Ascending aorta (tissue), 2 donors: ENCODE data around the gene APBA3. TPM values are rescaled to one million over a fixed set of nuclear protein-coding genes. Genes with fewer than 3 reads are reported as not detected.

ENCODE experiments used
- DNase-seq, 2 donors: peaks; one replicate each; pipeline ENCODE4 v3.0.0-alpha.2; 2019; ENCODE audit warnings: low spot score in 2 of 2
- H3K27ac ChIP-seq, 2 donors: fragments of 200-600 bp; sonication (generic); one replicate each; pipeline ENCODE4 v1.5.1; 2016 to 2017; ENCODE audit warnings: mild to moderate bottlenecking in 1 of 2
- H3K27me3 ChIP-seq: fragments of 200-600 bp; sonication (generic); one replicate; pipeline ENCODE4 v1.5.1; 2017
- H3K36me3 ChIP-seq, 2 donors: fragments of 200-600 bp; sonication (generic); one replicate each; pipeline ENCODE4 v1.5.1; 2016
- H3K4me1 ChIP-seq, 2 donors: fragments of 200-600 bp; sonication (generic); one replicate each; pipeline ENCODE4 v1.5.1; 2016 to 2017; ENCODE audit warnings: mild to moderate bottlenecking in 1 of 2
- H3K4me3 ChIP-seq, 2 donors: fragments of 200-600 bp; sonication (generic); one replicate each; pipeline ENCODE4 v1.5.1; 2016 to 2017; ENCODE audit warnings: mild to moderate bottlenecking in 1 of 2
- H3K9me3 ChIP-seq, 2 donors: fragments of 200-600 bp; sonication (generic); one replicate each; pipeline ENCODE4 v1.5.1; 2016
- intact Hi-C: fragments of 100-400 bp; cut with DNase I; formaldehyde crosslinking; loops from one replicate; pipeline ENCODE4 v1.15.1; 2023
- total RNA-seq: library from RNA; depleted of rRNA; stranded (reverse); fragments of >200 nt; gene quantifications from one replicate; pipeline ENCODE4 v1.1.0, GENCODE V29; 2016
- TF ChIP-seq, protein P1 (sequence below), 3 experiments: fragments of 200-600 bp in 2 of 3; fragments of 450-650 bp in 1 of 3; sonication (generic) in 2 of 3; IDR thresholded peaks; one replicate each; pipeline ENCODE4 v1.5.1; 2016 to 2019; ENCODE audit warnings: antibody characterized with exemption in 3 of 3, mild to moderate bottlenecking in 1 of 3, moderate library complexity in 1 of 3

APBA3 gene
- total RNA-seq, 1 donor from 2014 or later, result 58.9 TPM

DNA sequence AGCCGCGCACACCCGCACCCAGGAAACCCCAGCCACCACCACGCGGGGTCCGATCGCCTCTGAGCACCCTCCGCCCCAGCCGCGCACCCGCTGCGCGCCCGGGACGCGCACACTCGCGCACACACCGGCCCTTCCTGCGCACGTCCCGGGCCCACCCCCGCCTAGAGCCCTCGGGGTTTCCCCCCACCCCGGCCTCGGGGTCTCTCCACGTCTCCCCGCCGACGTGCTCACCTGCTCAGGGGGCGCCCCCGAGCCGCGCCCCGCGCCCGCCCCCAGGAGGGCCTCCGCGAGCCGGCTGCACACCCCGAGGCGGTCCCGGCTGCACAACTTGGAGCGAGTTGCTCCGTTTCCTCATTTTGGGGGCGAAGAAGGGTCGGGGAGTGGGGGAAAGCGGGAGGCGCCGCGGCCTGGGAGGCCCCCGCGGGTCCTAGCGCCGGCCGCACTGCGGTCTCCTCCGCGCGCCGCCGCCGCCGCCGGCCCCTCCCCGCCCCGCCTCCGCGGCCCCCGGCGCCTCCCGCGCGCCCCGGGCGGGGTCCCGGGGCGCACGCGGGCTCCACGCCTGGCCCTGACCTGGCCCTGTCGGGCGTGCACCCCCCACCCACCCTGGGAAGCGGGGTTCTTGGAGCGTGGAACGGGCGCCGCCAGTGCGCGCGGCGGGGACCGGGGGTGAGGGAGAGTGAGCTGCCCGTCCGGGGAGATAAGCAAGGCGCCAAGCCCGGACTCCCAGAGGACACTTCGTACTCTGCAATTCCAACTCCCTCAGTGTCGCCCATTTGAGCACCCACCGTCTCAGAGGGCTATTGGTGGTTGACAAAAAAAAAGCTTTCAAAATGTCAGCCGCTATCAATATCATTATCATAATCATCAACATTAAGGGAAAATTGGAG, 24.7 kb upstream of the APBA3 start, which contains the start of gene MATK:
MATK (minus strand) TSS at position 444 of the 887 bp plus-strand sequence. CDS start 1,246 bp downstream, outside the sequence.
- Histone ChIP-seq H3K9me3 (peaks cover 12 to 17% of the 10 kb centered on the region in 2 donors), H3K4me1 (no peaks in the 10 kb centered on the region), H3K36me3 (no peaks in the 10 kb centered on the region), H3K27ac (no peak within 1 kb of the TSS), H3K27me3 (no peaks in the 10 kb centered on the region), H3K4me3 (peak within 1 kb of the TSS in 1 of 2 donors; percentile 50)
- DNase-seq, result no peak
- TF ChIP-seq, protein P1, sequence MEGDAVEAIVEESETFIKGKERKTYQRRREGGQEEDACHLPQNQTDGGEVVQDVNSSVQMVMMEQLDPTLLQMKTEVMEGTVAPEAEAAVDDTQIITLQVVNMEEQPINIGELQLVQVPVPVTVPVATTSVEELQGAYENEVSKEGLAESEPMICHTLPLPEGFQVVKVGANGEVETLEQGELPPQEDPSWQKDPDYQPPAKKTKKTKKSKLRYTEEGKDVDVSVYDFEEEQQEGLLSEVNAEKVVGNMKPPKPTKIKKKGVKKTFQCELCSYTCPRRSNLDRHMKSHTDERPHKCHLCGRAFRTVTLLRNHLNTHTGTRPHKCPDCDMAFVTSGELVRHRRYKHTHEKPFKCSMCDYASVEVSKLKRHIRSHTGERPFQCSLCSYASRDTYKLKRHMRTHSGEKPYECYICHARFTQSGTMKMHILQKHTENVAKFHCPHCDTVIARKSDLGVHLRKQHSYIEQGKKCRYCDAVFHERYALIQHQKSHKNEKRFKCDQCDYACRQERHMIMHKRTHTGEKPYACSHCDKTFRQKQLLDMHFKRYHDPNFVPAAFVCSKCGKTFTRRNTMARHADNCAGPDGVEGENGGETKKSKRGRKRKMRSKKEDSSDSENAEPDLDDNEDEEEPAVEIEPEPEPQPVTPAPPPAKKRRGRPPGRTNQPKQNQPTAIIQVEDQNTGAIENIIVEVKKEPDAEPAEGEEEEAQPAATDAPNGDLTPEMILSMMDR (IDR thresholded peaks at IDR 0.05), result no peak
- intact Hi-C loops, result no loop called here

- intact Hi-C loops, result no loop called here
- Histone ChIP-seq H3K27me3 (no peaks in the 10 kb centered on the region), H3K4me1 (no peaks in the 10 kb centered on the region), H3K4me3 (peak overlapping the region in 1 of 2 donors; percentile 50), H3K9me3 (peaks cover 17 to 22% of the 10 kb centered on the region in 2 donors), H3K27ac (no peak overlapping the region), H3K36me3 (no peaks in the 10 kb centered on the region)
- TF ChIP-seq, protein P1 (IDR thresholded peaks at IDR 0.05), result no peak
- no peak for DNase-seq
Measured at GRCh38 chr19:3785451-3785937, 24.0 kb upstream of the APBA3 start.

DNA sequence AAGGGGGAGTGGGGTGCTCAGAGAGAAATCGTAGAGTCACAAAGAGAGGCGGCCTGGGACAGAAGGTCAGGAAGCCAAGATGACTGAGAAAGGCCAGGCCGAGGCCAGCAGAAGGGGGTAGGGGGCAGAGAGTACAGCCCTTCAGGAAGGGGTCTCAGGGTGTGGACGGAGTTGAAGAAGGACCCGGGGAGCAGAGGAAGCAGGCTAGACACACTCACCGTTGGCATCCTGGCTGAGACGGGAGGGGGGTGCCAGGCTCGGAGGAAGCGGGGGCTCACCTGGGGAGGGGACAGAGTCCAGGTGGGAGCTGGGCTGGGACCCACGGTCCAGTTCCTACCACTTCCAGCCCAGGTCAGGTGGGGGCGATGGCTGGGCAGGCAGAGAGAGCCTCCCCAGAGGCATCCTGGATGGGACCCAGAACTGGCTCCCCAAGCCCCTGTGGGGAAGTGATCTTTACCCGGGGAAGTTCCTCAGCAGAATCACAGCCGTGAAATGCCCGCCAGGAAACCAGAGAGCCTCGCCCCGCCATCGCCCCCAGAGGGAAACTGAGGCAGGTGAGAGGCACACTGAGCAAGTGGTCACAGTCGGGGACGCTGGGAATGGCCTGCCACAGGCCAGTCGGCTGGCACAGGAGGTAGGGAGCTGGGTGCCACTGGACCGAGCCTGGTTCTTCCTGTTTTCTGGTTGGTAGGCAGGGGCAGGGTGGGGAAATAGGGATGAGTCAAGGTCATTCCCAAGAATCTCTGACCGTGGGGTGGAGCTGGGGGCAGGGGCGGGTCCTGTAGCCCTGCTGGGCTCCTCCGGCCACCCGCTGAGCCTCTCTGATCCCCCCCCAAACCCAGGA, 23.3 kb upstream of the APBA3 start:
- intact Hi-C loops, result no loop called here
- Histone ChIP-seq H3K9me3 (peaks cover 17 to 22% of the 10 kb centered on the region in 2 donors), H3K27ac (no peak overlapping the region), H3K36me3 (no peaks in the 10 kb centered on the region), H3K4me3 (peak overlapping the region in 1 of 2 donors; percentile 50), H3K27me3 (no peaks in the 10 kb centered on the region), H3K4me1 (no peaks in the 10 kb centered on the region)
- TF ChIP-seq, protein P1 (IDR thresholded peaks at IDR 0.05), result no peak
- DNase-seq, result no peak

DNA sequence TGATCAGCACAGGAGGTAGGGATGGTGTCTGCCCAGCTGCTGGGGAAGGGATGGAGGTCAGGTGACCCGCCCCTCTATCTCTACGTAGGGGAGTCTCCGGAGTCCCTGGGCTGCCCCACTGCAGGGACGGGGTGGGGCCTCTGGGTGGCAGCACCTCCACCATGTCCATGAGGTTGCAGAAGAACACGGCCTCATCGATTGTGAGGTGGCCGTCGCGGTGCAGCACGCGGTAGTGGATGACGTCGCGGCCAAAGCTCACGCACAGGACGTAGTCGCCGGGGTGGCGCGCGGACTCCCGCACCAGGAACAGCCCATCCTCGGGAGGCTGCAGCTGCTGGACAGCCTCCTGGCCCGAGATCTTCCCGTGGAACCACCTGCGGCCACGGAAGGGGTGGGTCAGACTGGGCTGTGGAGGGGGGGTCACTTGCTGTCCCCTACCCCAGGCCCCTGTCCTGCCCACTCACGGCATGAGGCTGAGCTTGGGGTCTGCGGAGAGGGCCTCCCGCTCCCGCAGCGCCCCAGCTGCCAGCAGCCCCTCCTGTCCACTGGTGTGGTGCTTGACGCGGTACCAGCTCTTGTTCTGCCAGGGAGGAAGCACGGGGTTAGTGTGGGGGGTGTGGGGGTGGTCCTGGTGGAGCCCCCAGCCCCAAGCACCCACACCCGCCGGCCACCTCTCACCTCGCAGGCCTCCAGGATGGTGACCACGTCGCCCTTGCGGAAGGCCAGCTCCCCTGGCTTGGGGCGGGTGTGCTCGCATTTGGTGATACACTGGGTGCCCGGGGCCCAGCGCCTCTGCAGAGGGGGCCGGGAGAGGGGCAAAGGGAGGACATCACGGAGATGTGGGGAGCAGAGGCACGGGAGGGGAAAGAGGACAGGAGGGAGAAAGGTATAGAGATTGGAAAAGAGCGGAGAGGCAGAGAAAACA, 22.4 kb upstream of the APBA3 start:
- Histone ChIP-seq H3K4me3 (no peak overlapping the region), H3K27ac (no peak overlapping the region), H3K36me3 (no peaks in the 10 kb centered on the region), H3K27me3 (no peaks in the 10 kb centered on the region), H3K9me3 (peaks cover 17 to 22% of the 10 kb centered on the region in 2 donors), H3K4me1 (no peaks in the 10 kb centered on the region)
- no peak for DNase-seq
- intact Hi-C loops, result no loop called here
- TF ChIP-seq, protein P1 (IDR thresholded peaks at IDR 0.05), result no peak

DNA sequence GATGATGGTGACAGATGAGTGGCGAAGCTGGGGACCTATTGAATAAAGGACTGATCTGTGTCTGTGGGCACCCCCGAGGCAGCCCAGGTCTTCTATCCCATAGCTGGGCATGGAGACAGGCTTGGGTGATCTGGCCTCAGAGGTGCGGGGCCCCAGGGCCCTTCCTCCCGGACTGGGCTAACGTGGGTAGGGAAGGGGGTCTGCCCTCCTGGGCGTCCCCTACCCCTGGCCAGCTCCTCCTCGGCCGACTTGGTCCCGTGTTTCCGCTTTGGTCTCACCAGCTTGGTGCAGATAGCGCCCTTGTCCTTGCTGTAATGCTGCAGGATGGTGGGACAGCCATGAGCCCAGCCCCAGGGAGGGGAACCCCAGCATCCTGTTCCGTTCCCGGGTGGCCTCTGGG, 21.4 kb upstream of the APBA3 start:
- TF ChIP-seq, protein P1 (IDR thresholded peaks at IDR 0.05), result no peak
- H3K27me3 ChIP-seq, result no peaks in the 10 kb centered on the region
- intact Hi-C loops, result no loop called here

More for the DNA sequence above, 21.4 kb upstream of the APBA3 start:
- Histone ChIP-seq H3K4me1 (no peaks in the 10 kb centered on the region), H3K36me3 (no peaks in the 10 kb centered on the region), H3K4me3 (no peak overlapping the region), H3K9me3 (peaks cover 17 to 22% of the 10 kb centered on the region in 2 donors), H3K27ac (no peak overlapping the region)
- DNase-seq, result no peak
